ENCODE results near the gene ARID1B. TPM values are rescaled to one million over a fixed set of nuclear protein-coding genes. Genes with fewer than 3 reads are reported as not detected.

The ARID1B gene
- total and polyA plus RNA-seq, 2 of the 4 experiments (the other 2 are of a cell fraction) = 14.5 to 20.1 TPM

- DNase-seq = no peak
- no peak overlapping the region for H4K5ac ChIP-seq (ENCODE audit: low read depth, low read length)
- no peak overlapping the region for H3K4me2 ChIP-seq (ENCODE audit: low read depth, low read length)
- no peak overlapping the region for H3K9ac ChIP-seq (ENCODE audit: low read depth, low read length)
- CTCF ChIA-PET = no interaction called here
- H3K9me3 ChIP-seq (ENCODE audit: control insufficient read depth, insufficient read depth, low read length) = no peaks in the 10 kb centered on the region
- no peak overlapping the region for H2AK9ac ChIP-seq (replicated peaks; ENCODE audit: low read depth, low read length, poor library complexity)
- no TSS peak for BruUV-seq (replicated peaks)
- H3K4ac ChIP-seq (ENCODE audit: low read depth, low read length) = no peak overlapping the region
- in situ Hi-C loops (cut with MboI; ENCODE audit: low sequenced_read_pairs) (no loop called here), intact Hi-C loops (cut with micrococcal nuclease) (loop anchor here (2.0 kb wide), 1 partner anchor 14 kb away; no protein-coding TSS in a partner anchor), dilution Hi-C loops (cut with HindIII; ENCODE audit: low sequenced_read_pairs, unreplicated experiment) (no loop called here)
- H3K79me1 ChIP-seq (ENCODE audit: low read depth in 1 of 2, low read length in 2 of 2) = peaks cover 25 to 43% of the 10 kb centered on the region in 2 experiments; a peak in 3 of 4 replicates
- no CpG with 5 or more reads among the region's 1 CpG for WGBS, 2 experiments (ENCODE audit: extremely low coverage in 2 of 2, insufficient read length in 1 of 2)
- H2BK15ac ChIP-seq (ENCODE audit: low read depth, low read length) = no peak overlapping the region
- peaks cover 3% of the 10 kb centered on the region; the same call in 1 of the 2 replicates for H4K20me1 ChIP-seq (ENCODE audit: insufficient read depth, low read length)
- TF ChIP-seq MAFK (IDR thresholded peaks at IDR 0.05; ENCODE audit: low read depth, low read length) (no peak), RAD21 (IDR thresholded peaks at IDR 0.05; ENCODE audit: low read length) (no peak), BHLHE40 (IDR thresholded peaks at IDR 0.05; ENCODE audit: low read depth, low read length) (no peak), USF2 (IDR thresholded peaks at IDR 0.05; ENCODE audit: low read depth, low read length) (no peak), RFX5 (IDR thresholded peaks at IDR 0.05; ENCODE audit: low read depth, low read length) (no peak), POLR2A (IDR thresholded peaks at IDR 0.05; ENCODE audit: low read depth, low read length) (no peak), CHD1 (IDR thresholded peaks at IDR 0.05; ENCODE audit: low read depth, low read length) (no peak), CEBPB (IDR thresholded peaks at IDR 0.05; ENCODE audit: low read depth, low read length) (no peak), MXI1 (IDR thresholded peaks at IDR 0.05; ENCODE audit: borderline replicate concordance, low read depth, low read length) (no peak), CTCF (conservative IDR thresholded peaks at IDR 0.05; ENCODE audit: low read depth, low read length) (no peak), NFE2L2 (IDR thresholded peaks at IDR 0.05; ENCODE audit: low read depth, low read length) (no peak), RCOR1 (IDR thresholded peaks at IDR 0.05; ENCODE audit: insufficient replicate concordance, low read length) (no peak), MAZ (IDR thresholded peaks at IDR 0.05; ENCODE audit: borderline replicate concordance, low read depth, low read length) (no peak), SMC3 (IDR thresholded peaks at IDR 0.05; ENCODE audit: low read depth, low read length) (no peak), FOS (IDR thresholded peaks at IDR 0.05; ENCODE audit: low read depth, low read length) (no peak), ELK1 (IDR thresholded peaks at IDR 0.05; ENCODE audit: borderline replicate concordance, low read depth, low read length) (no peak)
- H2BK120ac ChIP-seq (ENCODE audit: low read depth, low read length) = no peak overlapping the region
- no peak overlapping the region for H3K27ac ChIP-seq (ENCODE audit: insufficient read depth, low read length)
- no peak overlapping the region for H2AK5ac ChIP-seq (ENCODE audit: low read depth, low read length)
- H3K9me1 ChIP-seq (ENCODE audit: insufficient read depth, low read length) = no peaks in the 10 kb centered on the region; the same call in 1 of the 2 replicates
- no peaks in the 10 kb centered on the region for H3K27me3 ChIP-seq (ENCODE audit: control insufficient read depth, insufficient read depth, low read length)
- H4K91ac ChIP-seq (ENCODE audit: insufficient read depth, low read depth, low read length) = no peak overlapping the region
- H2BK20ac ChIP-seq (ENCODE audit: low read depth, low read length) = no peak overlapping the region
- H3K4me1 ChIP-seq (ENCODE audit: control insufficient read depth, insufficient read depth, low read length) = peaks cover 8% of the 10 kb centered on the region
- no peaks in the 10 kb centered on the region for H3K36me3 ChIP-seq (ENCODE audit: control insufficient read depth, insufficient read depth, low read length)
- no peak overlapping the region for H2BK5ac ChIP-seq (ENCODE audit: low read depth, low read length, poor library complexity, severe bottlenecking)
- no peak overlapping the region for H2AFZ ChIP-seq (replicated peaks; ENCODE audit: low read length, poor library complexity)
- H3K14ac ChIP-seq (replicated peaks; ENCODE audit: low read depth, low read length) = no peak overlapping the region
- H3K56ac ChIP-seq (ENCODE audit: extremely low read depth, insufficient read depth, low read length) = no peak overlapping the region
- H4K8ac ChIP-seq (ENCODE audit: low read depth in 2 of 2, low read length in 2 of 2) = no peak overlapping the region
- no peak overlapping the region for H3K4me3 ChIP-seq (ENCODE audit: insufficient read depth, low read depth, low read length)
- POLR2A ChIA-PET (ENCODE audit: unreplicated experiment) = no interaction called here
- no peak overlapping the region for H3K18ac ChIP-seq (ENCODE audit: low read depth, low read length)
- ATAC-seq (ENCODE audit: low read depth) = no peak
- H3K23ac ChIP-seq (ENCODE audit: low read depth, low read length) = no peak overlapping the region
Observed at GRCh38 chr6:157074969-157075368, 297.8 kb downstream of the ARID1B start.

Data from IMR-90 (cell line).